Measurements from ENCODE around the gene GRM4.

Gene GRM4

DNA sequence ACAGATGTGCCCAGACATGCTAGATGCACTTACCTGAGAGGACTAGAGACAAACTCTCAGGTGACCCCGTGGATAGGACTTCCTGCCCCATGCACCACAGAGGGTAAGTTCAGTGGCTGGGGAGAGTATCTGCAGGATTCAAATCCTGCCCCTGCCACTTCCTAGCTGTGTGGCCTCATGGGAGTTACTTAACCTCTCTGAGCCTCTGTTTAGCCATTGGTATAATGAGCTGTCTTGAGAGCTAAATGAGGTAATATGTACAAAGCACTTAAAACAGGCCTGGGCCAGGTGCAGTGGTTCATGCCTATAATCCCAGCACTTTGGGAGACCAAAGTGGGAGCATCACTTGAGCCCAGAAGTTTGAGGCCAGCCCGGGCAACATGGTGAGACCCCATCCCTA is 59.3 kb downstream of the GRM4 start:
- no peak for DNase-seq (ENCODE audit: low read depth in 2 of 3, low spot score in 1 of 3)

DNA sequence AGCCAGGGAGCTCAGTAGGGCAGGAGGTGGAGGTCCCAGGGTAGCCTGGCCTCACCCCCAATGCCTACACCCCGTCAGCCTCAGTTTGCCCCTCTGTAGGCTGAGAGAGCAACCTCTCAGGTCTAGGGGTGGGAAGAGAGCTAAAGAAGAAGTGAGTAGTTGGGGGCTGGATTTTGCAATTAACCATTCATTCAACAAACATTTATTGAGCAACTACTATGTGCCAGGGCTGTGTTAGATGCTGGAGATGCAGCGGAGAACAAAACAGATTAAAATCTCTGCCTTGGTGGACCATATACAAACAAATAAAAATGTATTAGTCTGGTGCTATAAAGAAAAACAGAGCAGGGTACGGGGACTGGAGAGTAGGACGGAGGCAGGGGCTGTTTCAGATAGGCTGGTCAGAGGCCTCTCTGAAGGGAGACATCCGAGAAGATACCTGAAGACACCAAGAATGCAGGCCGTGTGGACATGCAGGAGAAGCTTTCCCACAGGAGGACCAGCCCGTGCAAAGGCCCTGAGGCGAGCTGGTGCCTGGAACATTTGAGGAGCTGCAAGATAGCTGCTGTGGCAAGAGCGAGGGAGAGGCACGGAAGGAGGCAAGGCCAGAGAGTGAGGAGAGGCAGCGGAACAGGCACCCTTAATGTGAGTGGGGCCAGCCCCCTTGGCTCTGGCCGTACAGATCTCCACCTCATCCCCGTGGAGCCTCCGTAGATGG is 60.3 kb downstream of the GRM4 start:
- no peak for DNase-seq (ENCODE audit: low read depth in 2 of 3, low spot score in 1 of 3)

DNA sequence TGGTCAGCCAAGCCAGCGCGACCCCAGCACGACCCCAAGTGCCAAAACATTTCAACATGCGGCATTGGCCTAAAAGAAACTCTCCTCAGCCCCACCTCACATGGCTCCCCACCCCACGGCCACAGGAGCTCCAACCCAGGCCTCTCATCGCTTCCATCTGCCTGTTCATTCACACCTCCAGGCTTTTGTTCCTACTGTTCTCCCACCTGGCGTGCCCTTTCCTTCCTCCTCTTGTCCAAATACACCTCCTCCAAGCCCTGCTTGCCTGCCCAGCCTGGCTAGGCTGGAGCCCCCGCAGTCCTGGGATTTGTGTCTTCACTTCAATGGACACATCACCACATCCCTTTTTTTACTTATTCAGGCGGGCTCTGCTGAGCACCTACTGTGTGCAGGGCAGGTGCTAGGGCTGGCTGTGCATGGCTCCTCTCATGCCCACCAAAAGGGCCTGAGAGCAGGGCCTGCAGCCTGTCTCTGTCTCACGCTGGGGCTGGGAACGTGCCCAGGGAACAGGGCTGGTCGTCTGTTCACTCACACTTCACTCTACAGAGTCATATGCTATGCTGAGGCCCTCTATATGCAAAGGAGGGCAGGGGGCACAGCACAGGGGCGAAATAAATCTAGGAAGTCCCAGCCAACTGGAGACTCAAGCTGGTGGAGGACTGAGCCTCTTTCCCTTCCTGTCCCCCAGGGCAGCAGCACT is 61.1 kb downstream of the GRM4 start:
- DNase-seq (ENCODE audit: low read depth in 2 of 3, low spot score in 1 of 3), result no peak

DNA sequence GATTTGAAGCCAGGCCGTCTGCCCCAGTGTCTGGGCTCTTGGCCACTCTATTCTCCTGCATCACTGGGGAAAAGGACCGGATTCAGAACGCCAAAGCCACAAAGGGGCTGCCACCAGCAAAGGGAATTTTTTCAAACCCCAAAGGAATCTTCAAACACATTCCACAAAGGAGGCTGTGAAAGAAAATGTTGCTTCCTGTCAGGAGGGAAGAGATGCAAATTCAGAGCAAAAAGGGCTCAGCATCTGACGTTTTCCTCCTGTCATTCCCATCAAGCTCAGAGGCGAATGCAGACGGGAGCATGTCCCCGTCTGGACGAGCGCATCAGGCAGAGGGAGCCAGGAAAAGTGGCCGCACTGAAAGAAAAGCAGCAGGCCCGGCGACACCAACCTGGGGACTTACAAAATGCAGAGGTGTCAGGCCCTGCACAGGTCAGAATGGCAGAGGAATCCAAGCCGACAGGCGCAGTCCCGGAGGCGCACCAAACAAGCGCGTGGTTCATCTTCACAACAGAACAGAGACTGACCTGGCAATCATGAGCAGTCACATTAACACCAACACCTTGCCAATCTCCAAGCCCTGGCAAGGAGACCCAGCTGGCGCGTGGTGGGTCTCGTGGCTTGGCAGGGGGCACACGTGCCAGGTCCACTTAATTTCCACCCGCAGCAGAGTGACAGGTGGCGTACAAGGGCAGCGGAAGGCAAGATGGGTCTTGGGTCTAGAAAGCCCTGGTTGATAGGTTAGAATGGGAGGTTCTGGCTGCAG is 62.8 kb downstream of the GRM4 start:
- DNase-seq (ENCODE audit: low read depth in 2 of 3, low spot score in 1 of 3), result no peak

DNA sequence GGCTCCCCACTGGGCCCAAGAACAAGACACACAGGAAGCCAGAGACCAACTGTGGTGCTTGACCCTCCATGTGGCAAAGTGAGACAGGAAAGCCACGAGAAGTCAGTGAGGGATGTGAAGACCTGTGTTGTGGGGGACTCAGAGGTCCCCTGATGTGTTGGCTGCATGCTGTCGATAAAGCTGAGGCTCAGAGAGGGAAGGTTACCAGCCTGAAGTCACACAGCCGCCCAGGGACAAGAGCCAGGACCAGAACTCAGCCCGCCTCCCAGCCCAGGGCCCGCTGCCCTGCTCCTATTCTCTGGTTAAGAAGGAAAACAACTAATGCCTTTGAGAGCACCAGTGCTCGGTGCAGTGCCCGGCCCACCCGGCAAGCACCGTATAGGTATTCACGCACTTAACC is 63.5 kb downstream of the GRM4 start:
- no peak for DNase-seq (ENCODE audit: low read depth in 2 of 3, low spot score in 1 of 3)

DNA sequence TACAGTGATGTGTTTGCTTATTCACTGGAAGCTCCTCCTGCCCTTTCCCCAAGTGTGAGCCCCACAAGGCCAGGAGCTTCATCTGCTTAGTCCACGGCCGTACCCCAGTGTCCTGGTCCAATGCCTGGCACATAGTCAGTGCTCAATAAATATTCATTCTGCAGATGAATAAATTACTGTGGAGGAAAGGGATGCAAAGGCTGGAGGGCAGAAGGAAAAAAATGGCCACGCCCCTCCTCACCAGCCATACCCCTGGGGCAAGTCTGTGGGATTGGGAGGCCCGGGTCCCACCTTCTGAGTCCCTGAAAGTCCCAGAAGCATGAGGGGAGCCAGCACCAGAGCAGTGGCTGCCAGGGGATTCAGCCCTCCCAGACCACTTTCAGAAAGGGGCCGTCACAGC is 65.5 kb downstream of the GRM4 start:
- DNase-seq (ENCODE audit: low read depth in 2 of 3, low spot score in 1 of 3), result no peak

DNA sequence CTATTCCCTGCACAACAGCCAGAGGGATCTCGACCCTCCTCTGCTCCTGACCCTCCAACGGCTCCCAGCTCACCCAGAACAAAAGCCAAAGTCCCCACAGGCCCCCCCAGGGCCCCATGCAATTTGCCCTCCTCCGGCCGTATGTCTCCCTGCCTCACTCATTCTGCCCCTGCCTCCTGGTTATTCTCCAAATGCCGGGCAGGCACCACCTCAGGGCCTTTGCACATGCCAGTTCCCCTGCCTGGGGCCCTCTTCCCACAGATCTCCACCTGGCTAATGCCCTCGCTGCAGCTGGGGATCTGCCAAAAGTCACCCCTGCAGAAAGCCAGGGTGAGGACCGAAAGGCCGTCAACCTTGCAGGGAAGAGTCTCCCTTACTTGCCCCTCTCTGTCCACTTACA is 66.0 kb downstream of the GRM4 start:
- DNase-seq (ENCODE audit: low read depth in 2 of 3, low spot score in 1 of 3), result no peak

DNA sequence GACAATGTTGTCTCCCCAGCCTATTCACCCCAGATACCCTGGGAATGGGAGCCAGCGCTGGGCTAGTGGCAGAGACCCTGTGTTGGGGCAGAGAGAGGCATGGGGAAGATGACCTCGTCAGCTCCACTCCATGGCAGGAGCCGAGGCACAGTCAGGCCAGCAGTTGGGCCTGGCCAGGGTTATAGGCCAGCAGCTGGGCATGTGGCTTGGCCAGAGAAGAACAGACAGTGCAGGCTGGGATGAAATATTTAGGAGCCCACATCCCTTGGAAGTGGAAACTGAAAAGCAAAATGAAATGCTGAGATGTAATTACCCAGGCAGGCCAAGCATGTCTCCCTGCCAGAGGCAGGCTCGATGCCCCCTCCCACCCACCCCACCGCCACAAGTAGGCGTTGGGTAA is 70.0 kb downstream of the GRM4 start:
- DNase-seq (ENCODE audit: low read depth in 2 of 3, low spot score in 1 of 3), result no peak

DNA sequence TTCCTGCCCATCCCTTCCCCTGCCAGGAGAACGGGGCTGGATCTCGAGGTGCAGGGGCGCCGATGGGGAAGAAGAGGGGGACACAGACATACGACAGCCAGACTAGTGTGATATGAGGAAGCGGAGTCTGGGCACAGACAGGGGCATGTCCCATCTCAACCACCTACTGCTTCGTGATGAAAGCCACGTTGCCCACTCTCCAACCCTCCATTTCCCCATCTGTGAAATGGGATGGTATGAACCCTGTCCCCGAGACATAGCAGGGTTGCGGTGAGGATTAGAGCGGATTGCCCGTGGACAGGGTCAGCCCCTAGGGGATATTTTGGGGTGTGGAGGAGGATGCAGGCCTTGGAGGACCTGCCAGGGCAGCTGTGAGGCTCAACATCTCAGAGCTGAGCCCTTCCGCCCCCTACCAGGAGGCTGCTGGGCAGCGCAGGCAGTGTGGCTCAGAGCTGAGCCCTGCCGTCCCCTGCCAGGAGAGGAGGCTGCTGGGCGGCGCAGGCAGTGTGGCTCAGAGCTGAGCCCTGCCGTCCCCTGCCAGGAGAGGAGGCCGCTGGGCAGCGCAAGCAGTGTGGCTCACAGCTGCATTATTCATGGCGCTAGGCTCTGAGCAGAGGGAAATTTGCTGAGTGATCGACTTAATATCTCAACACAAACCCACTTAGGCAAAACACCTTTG is 71.7 kb downstream of the GRM4 start:
- no peak for DNase-seq (ENCODE audit: low read depth in 2 of 3, low spot score in 1 of 3)

DNA sequence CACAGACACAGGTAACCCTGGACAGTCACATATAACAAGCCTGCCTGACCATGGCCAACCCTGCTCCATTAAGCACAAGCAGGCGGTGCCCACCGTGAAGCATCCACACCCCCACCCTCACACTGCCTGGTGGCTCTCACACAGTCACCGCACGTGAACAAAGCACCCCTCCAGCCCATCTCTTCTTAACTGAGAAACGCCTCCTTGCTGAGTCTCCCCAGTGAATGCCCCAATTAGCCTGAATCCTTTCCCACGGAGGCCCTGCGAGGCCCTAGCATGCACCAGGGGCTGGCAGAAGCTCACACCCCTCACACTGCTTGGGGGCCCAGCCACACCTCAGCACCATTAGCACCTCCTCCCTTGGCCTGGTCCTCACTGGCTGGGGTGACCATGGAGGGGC is 72.3 kb downstream of the GRM4 start:
- DNase-seq (ENCODE audit: low read depth in 2 of 3, low spot score in 1 of 3), result no peak

DNA sequence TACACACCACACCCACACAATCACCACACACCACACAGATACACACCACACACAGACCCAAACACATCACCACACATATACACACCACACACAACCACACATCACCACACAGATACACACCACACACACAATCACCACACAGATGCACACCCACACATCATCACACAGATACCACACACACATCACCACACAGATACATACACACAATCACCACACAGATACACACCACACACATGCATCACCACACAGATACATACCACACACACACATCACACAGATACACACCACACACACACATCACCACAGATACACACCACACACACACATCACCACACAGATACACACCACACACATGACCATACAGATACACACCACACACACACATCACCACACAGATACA is 73.2 kb downstream of the GRM4 start:
- DNase-seq (ENCODE audit: low read depth in 2 of 3, low spot score in 1 of 3), result no peak

DNA sequence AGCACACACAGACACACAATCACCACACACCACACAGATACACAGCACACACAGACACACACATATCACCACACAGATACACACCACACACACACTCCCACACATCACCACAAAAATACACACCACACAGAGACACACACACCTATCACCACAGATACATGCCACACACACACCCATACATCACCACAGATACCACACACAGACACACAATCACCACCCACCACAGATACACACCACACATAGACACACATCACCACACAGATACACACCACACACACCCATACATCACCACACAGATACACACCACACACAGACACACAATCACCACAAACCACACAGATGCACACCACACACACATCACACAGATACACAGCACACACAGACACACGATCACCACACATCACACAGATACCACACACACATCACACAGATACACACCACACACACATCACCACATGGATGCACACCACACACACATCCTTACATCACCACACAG is 74.0 kb downstream of the GRM4 start:
- no peak for DNase-seq (ENCODE audit: low read depth in 2 of 3, low spot score in 1 of 3)

DNA sequence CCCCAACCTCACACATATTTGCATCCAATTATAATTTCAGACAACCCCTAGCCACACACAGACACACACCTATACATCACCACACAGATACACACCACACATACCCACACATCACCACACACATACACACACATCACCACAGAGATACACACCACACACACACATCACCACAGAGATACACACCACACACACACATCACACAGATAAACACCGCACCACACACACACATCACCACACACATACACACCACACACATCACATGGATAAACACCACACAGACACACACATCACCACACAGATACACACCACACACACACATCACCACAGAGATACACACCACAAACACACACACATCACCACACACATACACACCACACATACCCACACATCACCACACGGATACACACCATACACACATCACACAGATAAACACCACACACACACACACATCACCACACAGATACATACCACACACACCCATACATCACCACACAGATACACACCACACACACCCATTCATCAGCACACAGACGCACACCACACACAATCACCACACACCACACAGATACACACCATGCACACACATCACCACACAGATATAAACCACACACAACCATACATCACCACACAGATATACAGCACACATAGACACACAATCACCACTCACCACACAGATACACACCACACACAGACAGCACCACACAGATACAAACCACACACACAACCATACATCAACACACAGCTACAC is 74.6 kb downstream of the GRM4 start:
- DNase-seq (ENCODE audit: low read depth in 2 of 3, low spot score in 1 of 3), result no peak

DNA sequence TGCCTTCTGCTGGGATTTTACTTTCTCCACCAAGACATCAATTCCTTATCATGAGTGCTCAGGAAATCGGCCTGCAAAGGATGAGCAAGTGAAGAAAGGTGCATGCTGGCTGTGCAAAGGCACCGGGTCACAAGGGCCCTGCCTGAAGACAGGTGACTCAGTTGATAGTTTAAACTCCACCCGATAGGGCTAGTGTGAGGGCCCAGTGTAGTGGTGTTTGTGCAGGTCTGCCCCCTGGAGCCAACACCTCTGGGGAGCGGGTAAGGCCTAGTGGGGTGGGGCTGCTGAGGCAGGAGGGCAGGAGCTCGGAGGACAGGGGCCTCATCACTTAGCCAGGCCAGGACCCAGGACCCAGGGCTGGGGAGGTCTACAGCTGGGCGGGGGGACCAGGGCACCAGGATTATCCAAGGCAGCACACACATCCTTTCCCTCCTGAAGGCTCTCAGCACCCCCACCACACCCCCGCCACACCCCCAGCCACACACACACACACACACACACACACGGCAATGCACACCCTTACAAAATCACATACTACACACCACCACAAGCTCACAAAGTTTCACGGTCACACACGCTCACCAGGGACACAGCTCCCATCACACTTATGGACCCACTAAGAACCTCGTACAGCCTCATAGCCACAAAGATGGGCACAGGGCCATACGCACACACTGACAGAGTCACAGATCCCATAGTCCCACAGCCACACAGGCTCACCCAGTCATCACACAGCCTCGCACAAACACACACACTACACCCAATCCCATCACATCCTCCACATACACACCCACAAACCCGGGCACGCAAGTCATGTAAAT is 75.4 kb downstream of the GRM4 start:
- no peak for DNase-seq (ENCODE audit: low read depth in 2 of 3, low spot score in 1 of 3)

DNA sequence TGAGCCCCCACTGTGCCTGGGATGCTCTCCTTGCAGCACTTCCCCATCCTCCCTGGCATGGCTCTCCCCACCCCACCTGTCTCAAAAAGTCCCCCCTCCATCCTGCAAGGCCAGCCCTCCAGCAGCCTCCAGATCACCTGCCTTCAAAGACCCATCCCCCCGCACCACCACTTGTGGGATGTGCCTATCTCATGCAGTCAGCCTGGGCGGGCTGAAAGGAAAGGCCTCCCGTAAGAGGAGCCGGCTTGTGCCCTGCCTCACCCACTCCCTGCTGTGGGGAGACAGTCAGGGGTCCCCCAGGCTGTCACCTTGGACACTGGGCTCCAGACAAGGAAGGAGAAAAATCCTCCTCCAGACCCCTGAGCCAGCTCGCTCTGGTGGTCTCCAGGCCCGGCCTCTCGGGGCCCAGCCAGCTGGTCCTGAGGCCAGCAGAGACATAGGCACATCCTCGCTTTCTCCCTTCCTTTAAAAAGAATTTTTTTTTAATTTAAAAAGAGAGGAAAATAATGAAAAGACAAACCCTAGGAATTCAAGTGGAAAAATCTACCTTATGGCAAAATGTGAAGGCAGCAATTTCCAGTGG is 77.3 kb downstream of the GRM4 start:
- no peak for DNase-seq (ENCODE audit: low read depth in 2 of 3, low spot score in 1 of 3)

DNA sequence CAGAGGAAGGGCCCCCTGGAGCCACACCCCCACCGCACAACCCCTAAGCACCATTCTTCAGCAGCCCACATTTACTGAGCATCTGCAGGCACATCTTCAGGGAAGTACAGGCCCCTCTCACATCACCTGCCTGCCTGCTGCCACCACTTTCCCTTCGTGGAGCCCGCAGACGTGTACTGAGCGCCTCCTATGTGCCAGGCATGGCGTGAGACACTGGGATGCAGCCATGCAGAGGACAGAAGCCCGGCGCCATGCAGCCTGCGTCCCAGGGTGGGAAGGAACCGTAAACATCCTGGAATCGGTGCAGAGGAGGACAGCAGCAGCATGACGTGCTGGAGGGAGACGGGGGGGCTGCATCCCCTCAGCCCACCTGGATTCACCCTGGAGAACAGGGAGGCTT is 78.1 kb downstream of the GRM4 start:
- no peak for DNase-seq (ENCODE audit: low read depth in 2 of 3, low spot score in 1 of 3)

DNA sequence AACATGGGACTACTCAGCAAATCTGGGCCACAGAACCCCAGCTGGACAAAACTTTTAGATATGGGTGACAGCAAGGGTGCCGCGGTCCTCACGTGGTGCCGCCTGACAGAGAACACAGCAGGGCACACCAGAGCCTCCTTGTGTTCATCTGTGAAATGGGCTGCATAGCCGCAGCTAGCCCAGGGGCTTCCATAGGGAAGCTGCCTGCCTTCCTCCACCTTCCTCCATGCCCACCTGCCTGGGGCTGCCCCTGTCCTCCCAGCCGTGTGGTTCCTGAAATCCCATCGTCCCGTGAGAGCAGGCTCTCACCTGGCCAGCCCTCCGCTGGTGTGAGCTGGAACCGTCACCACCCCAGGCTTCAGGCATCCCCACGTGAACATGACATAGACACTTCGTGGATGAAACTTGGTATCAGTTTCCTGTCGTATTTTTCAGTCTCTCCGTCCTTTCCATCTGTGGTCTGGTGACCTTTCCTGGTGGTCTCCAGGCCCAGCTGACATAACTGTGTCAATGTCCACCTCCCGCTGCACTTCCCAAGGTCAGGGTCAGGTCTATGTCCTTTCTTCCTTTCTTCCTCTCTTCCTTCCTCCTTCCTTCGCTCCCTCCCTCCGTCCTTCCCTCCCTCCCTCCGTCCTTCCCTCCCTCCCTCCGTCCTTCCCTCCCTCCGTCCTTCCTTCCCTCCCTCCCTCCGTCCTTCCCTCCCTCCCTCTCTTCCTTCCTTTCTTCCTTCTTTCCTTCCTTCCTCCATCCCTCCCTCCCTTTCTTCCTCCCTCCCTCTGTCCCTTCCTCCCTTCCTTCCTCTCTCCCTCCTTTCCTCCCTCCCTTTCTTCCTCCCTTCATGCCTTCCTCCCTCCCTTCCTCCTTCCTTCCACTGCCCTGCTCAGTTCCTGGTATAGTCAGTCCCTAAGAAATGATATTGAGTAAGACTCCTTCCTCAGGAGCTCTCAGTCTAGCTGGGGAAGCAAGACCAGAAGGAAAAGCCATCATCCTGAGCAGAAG is 78.8 kb downstream of the GRM4 start:
- no peak for DNase-seq (ENCODE audit: low read depth in 2 of 3, low spot score in 1 of 3)

DNA sequence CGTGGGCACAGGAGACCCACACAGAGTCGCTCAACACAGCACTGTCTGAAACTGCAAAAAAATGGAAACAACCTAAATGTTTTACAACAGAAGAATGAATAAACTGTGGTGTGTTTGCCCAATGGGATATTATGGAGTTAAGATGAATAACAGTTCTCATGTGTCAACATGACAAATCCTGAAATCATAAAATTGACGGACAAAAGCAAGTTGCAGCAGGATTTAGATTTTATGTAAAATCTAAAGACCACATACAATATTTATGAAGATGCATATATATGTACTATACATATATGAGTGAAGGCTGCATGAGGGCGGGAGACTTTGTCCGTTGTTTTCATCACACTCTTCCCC is 79.7 kb downstream of the GRM4 start:
- no peak for DNase-seq (ENCODE audit: low read depth in 2 of 3, low spot score in 1 of 3)
